GM06990 (cell line): ENCODE results near the gene PTPMT1.
"Not testable (repeated sequence)": the region's sequence is repeated elsewhere in the genome, so short reads cannot be mapped to it uniquely, and the experiment has no call there.

Experiments
- DNase-seq: peaks from one replicate; pipeline ENCODE4 v3.0.0-alpha.2; 2011; ENCODE audit not compliant: insufficient read length; ENCODE audit errors: extremely low read depth
- H3K27me3 ChIP-seq: replicated peaks from 2 replicates; pipeline ENCODE4 v1.6.0; 2011; ENCODE audit warnings: low read length; ENCODE audit not compliant: control insufficient read depth, insufficient read depth
- H3K36me3 ChIP-seq: 2 replicates; pipeline ENCODE4 v1.5.1; 2011; ENCODE audit warnings: low read length; ENCODE audit not compliant: control insufficient read depth, insufficient read depth
- H3K4me3 ChIP-seq: replicated peaks from 2 replicates; pipeline ENCODE4 v1.5.1; 2011; ENCODE audit warnings: low read depth, mild to moderate bottlenecking, control low read depth, low read length
- CTCF ChIP-seq: IDR thresholded peaks from 2 replicates; pipeline ENCODE4 v1.5.1; 2011; ENCODE audit warnings: low read length, control low read depth, mild to moderate bottlenecking, inconsistent platforms; ENCODE audit not compliant: insufficient read depth, poor library complexity, severe bottlenecking

PTPMT1 gene

GRCh38 chr11:47552056-47552565 lies 13.3 kb upstream of the PTPMT1 start:
- H3K36me3 ChIP-seq, result no peaks in the 10 kb centered on the region
- TF ChIP-seq CTCF, result no peak
- DNase-seq, result no peak
- H3K27me3 ChIP-seq, result no peaks in the 10 kb centered on the region
- H3K4me3 ChIP-seq, result peak overlapping the region; percentile 81

DNA sequence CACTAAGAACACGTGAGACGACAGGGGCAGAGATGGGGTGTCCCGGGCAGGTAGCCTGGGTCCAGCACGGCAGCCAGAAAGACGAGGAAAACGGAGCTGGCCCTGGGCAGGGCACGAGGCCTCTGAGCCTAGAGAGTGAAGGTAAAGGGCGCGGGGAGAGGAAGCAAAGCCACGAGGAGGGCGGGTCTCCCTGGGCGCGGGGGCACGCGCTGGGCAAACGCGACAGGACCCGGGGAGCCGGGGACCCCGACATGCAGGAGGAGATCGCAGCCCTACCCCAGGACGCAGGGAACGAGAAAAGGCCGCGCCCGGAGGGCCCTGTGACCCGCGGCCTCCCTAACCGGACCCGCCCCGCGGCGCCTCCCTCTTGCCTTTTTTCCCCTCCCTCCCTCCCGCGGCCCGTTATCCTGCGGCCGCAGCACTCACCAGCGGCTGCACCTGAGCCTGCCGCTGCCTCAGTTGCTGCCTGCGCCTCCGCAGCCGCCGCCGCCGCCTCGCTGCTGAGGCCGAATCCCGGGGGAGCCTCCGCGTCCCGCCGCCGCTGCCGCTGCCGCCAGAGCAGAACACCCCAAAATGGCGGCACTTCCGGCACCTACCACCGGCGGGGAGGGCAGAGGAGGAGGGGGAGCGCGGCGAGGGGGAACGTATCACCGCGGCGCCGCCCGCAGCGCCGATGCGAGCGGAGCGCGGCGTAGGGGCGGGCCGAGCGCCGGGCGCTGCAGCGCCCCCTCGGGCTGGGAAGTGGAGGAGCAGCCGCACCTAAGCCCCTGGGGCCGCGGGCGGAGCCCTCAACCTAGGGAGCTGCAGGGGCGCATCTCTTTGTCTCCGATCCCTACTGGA lies 12.6 kb upstream of the PTPMT1 start, which contains the start of gene CELF1:
Gene CELF1 (minus strand): TSS at position 567 of the 840 bp plus-strand sequence. CDS start 53,609 bp downstream, outside the sequence.
- H3K4me3 ChIP-seq, result peak within 1 kb of the TSS; percentile 81
- TF ChIP-seq CTCF, result peak; percentile 63
- no peaks in the 10 kb centered on the region for H3K36me3 ChIP-seq
- H3K27me3 ChIP-seq, result no peaks in the 10 kb centered on the region
- peak; percentile 94 for DNase-seq

DNA sequence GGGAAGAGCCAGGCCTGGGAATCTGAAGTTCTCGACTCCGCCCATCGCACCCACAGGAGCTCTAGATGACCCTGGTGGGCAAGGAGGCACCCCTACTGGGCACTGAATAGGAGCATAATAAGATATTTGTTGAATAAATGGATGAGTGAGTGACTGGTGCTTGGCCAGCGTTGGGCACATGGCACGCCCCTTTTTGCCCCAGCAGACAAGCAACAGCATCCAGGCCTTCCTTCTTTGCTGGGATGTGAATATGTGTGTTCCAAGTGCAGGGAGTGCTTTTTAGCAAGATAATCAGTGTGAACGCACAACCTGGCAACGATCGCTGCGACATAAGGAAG lies 12.0 kb upstream of the PTPMT1 start:
- Histone ChIP-seq H3K36me3 (no peaks in the 10 kb centered on the region), H3K4me3 (peak overlapping the region; percentile 64), H3K27me3 (no peaks in the 10 kb centered on the region)
- no peak for DNase-seq
- TF ChIP-seq CTCF, result no peak

DNA sequence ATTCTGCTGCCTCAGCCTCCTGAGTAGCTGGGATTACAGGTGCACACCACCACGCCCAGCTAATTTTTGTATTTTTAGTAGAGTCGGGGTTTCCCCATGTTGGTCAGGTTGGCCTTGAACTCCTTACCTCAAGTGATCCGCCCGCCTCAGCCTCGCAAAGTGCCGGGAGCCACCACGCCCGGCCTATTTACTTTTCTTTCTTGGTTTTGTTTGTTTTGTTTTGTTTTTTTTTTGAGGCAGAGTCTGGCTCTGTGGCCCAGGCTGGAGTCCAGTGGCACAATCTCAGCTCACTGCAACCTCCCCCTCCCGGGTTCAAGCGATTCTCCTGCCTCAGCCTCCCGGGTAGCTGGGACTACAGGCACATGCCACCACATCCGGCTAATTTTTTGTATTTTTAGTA lies 8.4 kb upstream of the PTPMT1 start:
- not testable (repeated sequence) for H3K36me3 ChIP-seq, H3K4me3 ChIP-seq, DNase-seq, H3K27me3 ChIP-seq

GRCh38 chr11:47558695-47559094 lies 6.7 kb upstream of the PTPMT1 start:
- Histone ChIP-seq H3K27me3 (no peaks in the 10 kb centered on the region), H3K4me3 (no peak overlapping the region), H3K36me3 (no peaks in the 10 kb centered on the region; the same call in 1 of the 2 replicates)
- no peak for DNase-seq
- TF ChIP-seq CTCF, result no peak

DNA sequence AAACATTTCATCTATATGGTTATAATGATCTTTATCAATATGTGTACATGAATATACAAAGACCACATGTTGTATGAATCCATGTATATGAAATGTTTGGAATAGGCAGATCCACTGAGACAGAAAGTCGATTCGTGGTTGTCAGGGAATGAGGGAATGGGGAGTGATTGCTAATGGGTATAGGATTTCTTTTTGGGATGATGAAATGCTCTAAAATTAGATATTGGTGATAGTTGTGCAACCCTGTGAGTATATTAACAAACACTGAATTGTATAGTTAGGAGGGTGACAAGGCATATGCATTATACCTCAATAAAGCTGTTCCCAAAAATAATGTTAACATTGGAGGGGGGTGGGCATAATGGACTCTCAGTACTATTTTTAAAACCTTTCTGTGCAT lies 5.0 kb upstream of the PTPMT1 start:
- no peak for DNase-seq
- no peaks in the 10 kb centered on the region; the same call in 1 of the 2 replicates for H3K36me3 ChIP-seq
- no peak overlapping the region for H3K4me3 ChIP-seq
- no peaks in the 10 kb centered on the region for H3K27me3 ChIP-seq
- no peak for TF ChIP-seq CTCF

- DNase-seq, H3K27me3 ChIP-seq, H3K4me3 ChIP-seq, H3K36me3 ChIP-seq: not testable (repeated sequence)
These were observed 3.0 kb upstream of the PTPMT1 start for GRCh38 chr11:47562393-47562792.

- not testable (repeated sequence) for H3K4me3 ChIP-seq, H3K36me3 ChIP-seq, DNase-seq, H3K27me3 ChIP-seq
These were observed 1.0 kb upstream of the PTPMT1 start for GRCh38 chr11:47564366-47564765.
